K562 (cell line): Measurements from ENCODE around the gene RAD50. TPM values are rescaled to one million over a fixed set of nuclear protein-coding genes. Genes with fewer than 3 reads are reported as not detected.
A peak's percentile ranks its signal among the peaks of the same experiment; 100 is the strongest.

Source experiments
- ARNT ChIP-seq, 2 experiments: fragments of 450-650 bp; IDR thresholded peaks; 2 replicates each; pipeline ENCODE4 v1.6.1; 2016; ENCODE audit warnings: mild to moderate bottlenecking in 1 of 2
- CBFB ChIP-seq: sonication (generic); formaldehyde crosslinking; IDR thresholded peaks from 2 replicates; pipeline ENCODE4 v1.4.0; 2020; ENCODE audit warnings: mild to moderate bottlenecking, missing genetic modification reagents
- CREB3L1 ChIP-seq: fragments of 450-650 bp; IDR thresholded peaks from 2 replicates; pipeline ENCODE4 v1.6.1; 2014; ENCODE audit warnings: low read depth, mild to moderate bottlenecking, moderate library complexity, borderline replicate concordance
- L3MBTL2 ChIP-seq: fragments of 450-650 bp; IDR thresholded peaks from 2 replicates; pipeline ENCODE4 v1.6.1; 2016; ENCODE audit warnings: mild to moderate bottlenecking, moderate library complexity
- MNT ChIP-seq, 2 experiments: fragments of 450-650 bp; conservative IDR thresholded peaks; 2 replicates each; pipeline ENCODE4 v1.6.1; 2017; ENCODE audit warnings: mild to moderate bottlenecking in 2 of 2, moderate library complexity in 2 of 2
- ZFX ChIP-seq: sonication (generic); formaldehyde crosslinking; IDR thresholded peaks from 2 replicates; pipeline ENCODE4 v1.8.0; 2022; ENCODE audit warnings: mild to moderate bottlenecking, missing genetic modification reagents, moderate library complexity
- polyA plus RNA-seq, 8 experiments: library from polyadenylated mRNA; depleted of rRNA in 4 of 8; stranded (reverse) in 5 of 8; unstranded in 3 of 8; fragments of >200 nt; fragmentation: Nextera tagmentation in 2 of 8; fragmentation: Illumina TruSeq in 1 of 8; extraction: Ambion mirVana in 2 of 8; extraction: Trizol in 1 of 8; gene quantifications; 2 replicates each; pipeline versions ENCODE4 v1.2.1 to v1.2.3, GENCODE V29; 2011 to 2014; ENCODE audit warnings: inconsistent platforms in 1 of 8, missing spikeins in 1 of 8
- total RNA-seq, 7 experiments: library from RNA; depleted of rRNA in 6 of 7; stranded (reverse); fragments of >200 nt in 6 of 7; fragmentation: Illumina TruSeq in 2 of 7; extraction: Trizol in 2 of 7; gene quantifications; 2 replicates each; pipeline versions ENCODE4 v1.2.1 to v1.2.3, GENCODE V29; 2011 to 2021; ENCODE audit warnings: low replicate concordance in 1 of 7

RAD50 gene
- total and polyA plus RNA-seq, 9 of the 15 experiments (the other 6 are each of a cell fraction or from before 2014, with no cell fraction given): 15.3 to 74.2 (median 44.1) TPM

DNA sequence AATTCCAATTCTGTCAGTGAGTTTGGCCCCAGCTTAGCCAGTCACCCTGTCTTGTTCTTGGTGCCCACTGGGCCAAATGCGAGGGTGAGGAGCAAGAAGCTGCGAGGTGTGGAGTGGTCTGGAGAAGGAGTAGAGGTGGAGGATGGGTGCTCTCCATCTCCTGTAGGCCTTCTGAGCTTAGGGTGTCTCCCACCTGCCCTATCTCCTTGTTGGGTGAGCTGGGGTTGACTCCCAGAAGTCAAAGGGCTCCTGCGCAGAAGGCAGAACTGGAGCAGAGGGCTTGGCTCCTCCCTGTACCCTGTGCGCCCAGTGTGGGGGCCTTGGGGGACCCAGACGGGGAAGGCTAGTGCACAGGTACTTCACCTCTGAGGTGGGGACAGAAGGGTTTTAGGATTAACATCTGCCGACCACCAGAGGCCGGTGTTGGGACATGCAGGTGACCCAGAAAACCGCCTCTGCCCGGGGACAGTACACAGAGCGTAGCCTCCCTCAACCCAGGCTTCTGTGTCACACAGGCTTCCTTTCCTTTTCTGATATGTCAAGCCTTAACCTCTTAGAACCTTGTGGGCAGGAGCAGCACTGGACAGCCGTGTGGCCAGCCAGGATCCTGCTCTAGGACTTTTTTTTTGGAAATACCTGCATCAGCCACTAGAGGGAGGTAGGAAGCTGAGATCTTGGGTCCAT, 30.3 kb upstream of the RAD50 start (continued):
- TF ChIP-seq CREB3L1 (peak; percentile 60; the same call in 1 of the 2 replicates), ZFX (CRISPR knock-in tag) (no peak), CBFB (CRISPR knock-in tag) (peak; percentile 18; the same call in 1 of the 2 replicates), L3MBTL2 (0 out of 2 replicates have a peak, but pooled peaks have one; percentile 19), ARNT (IDR thresholded peaks at IDR 0.05) (peak in 1 of 2 experiments; percentile 59; a peak in 1 of 4 replicates), MNT (conservative IDR thresholded peaks at IDR 0.05) (0 out of 4 replicates have a peak, but pooled peaks of 1 of the 2 experiments have one; percentile 4)
